Fibroblast of peridontal ligament (primary cell): ENCODE measurements around the gene PIP5KL1.

Source experiments
- DNase-seq: peaks from one replicate; pipeline ENCODE4 v3.0.0-alpha.2; 2010; ENCODE audit errors: extremely low read depth

The PIP5KL1 gene

DNA sequence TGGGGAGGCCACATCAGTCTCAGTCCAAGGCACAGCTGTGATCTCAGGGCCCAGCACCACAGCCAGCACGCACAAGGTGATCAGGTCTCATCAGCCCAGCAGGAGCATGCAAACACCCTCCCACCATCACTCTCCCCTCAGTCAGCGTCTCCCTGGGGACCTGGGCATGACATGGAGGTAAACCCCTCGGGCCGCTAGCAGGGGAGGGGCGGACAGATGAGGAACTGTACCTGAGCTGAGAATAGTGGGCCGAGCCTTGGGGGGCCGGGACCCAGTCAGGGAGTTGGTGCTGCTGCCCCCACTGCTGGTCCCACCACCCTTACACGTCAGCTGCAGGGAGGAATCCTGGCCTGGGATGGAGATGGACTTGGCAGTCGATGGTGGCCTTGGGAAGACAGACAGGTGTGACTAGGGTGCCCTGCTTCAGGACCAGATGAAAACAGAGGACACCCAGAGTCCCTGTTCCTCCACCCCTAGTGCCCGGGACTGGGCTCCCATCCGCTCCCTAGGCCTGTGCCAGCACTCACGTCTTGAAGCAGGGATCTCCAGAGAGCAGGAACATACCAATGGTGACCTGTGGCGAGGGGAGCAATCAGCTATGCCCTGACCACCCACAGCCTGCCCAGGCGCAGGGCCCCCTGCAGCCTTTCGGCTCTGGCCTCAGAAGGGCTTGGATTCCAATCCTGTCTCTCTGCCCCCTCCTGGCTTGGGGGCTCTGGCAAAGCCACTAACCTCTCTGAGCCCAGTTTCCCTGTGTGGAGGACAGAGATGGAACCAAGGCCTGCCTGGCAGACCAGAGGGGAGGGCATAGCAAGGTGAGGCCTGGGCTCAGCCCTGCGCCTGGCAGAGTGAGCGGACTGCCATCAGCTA lies 17.5 kb upstream of the PIP5KL1 start:
- no peak for DNase-seq

DNA sequence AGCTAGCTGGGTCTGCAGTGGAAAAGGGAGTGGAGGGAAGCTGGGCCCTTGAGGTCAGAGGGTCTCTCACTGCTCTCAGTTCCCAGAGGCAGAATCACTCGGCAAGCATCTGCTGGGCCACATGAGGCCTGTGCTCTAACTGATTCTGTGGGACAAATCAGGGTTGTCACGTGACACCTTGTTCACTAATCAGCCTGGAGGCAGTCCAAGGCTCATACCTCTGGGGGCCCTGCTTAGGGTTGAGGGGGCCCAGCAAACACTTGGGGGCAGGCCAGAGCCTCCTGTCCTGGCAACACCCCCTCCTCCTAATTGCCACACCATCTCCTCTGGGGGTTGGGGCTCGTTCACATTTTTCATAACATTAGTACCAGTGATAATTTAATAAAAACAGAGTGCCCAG lies 16.2 kb upstream of the PIP5KL1 start:
- DNase-seq: no peak

DNA sequence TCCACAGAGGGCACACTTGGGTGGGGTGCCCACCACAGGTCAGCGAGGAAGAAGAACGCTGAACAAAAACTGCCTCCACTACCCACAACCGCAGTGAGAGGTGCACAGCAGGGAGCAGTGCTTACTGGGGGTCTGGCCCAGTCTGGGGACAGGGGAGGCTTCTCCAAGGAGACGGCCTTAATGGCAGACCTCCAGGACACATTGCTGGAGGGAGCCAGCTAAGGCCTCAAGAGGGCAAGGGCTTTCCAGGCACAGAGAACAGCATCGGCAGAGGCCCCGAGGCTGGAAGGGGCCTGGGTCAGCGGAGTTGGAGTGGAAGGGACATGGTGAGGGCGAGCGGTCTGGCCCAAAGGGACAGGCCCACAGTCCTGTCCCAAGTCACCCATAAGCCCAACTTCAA lies 15.4 kb upstream of the PIP5KL1 start:
- DNase-seq: no peak

DNA sequence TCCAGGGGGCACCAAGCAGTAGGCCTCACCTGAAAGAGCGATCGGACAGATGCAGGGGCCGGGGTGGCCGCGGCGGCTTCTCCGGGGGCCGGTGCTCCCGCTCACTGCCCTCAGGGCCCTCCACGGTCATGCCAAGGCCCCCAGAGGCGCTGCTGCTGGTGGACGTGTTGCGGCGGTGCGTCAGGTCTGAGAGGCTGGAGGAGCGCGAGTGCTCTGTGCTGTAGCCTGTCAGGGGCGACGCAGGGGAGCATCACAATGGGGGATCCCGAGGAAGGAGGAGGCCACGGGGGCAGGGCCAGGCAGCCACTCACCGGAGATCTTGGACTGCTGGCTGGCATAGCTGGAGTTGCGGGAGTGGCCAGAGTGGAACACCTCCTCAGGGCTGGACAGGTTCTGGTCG lies 14.8 kb upstream of the PIP5KL1 start:
- DNase-seq: no peak

DNA sequence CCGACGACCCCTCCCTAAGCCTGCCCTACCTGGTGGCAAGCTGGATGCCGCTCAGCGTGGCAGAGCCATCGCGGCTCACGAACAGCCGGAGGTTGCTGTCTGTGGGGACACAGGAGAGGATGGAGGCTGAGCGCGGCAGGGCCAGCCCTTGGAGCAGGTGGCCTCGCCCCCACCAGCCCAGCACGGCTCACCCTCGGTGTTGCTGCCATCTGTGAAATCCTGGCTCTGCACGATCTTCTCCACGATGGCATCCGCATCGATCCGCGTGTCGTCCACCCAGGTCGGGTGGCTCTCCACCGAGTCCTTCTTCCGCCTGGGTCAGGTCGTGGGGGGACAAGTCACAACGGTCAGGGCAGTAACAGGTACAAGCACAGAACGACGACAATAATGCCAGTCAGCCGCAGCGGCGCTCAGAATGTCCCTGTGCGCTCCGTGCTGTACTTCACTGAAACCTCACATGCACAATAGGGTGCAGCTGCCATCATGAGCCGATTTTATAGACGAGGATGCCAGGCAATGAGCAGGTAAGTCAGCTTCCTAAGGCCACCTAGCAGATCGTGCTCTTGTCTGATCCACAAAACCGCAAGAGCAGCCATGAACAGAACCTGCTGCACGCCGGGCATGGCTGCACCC lies 14.1 kb upstream of the PIP5KL1 start:
- no peak for DNase-seq

DNA sequence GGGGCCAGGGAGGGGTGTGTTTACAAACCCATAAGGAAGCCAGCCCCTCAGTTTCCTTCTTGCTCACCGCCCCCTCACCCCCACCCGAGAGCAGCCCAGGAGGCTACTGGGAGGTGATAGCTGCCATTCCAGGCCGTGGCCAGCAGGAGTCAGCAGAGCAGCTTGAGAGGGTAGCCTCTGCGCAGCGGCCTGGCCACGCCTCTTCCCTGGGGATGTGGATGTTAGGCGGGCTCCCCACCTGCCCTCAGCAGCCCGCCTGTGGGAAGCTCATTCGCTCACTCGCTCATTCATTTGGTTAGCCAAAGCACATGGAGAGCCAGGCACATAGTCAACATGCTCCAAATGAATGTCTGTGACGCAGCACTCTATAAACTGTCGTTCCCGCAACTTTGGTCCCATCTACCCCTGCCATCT lies 13.2 kb upstream of the PIP5KL1 start:
- DNase-seq: peak; percentile 67

DNA sequence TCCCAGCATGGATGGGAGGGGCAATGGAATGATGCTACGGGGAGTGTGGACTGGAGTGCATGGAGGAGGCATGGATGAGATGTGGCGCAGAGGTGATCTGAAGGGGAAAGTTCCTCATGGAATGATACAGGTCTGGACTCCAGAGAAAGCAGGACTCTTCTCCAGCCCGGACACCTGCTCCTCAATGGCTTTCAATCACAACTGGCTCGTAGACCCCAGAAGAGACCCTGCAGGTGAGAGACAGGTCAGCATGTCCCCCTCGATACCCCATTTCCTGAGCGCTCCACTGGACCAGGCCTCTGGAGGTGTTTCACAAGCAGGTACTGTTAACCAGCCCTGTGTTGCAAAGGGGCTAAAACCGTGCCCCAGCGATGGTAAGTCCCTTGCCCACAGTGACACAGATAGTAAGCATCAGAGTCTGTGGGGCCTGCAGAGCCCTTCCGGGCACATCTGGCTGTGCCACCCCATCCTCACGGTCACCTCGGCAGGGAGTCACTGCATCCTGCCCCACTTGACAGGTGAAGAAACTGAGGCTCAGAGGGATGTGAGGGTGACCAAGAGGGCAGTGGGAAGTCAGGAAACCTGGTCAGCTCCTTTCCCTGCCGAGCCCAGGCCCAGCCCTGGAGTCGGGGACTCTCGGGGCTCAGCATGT lies 12.6 kb upstream of the PIP5KL1 start:
- DNase-seq: no peak

DNA sequence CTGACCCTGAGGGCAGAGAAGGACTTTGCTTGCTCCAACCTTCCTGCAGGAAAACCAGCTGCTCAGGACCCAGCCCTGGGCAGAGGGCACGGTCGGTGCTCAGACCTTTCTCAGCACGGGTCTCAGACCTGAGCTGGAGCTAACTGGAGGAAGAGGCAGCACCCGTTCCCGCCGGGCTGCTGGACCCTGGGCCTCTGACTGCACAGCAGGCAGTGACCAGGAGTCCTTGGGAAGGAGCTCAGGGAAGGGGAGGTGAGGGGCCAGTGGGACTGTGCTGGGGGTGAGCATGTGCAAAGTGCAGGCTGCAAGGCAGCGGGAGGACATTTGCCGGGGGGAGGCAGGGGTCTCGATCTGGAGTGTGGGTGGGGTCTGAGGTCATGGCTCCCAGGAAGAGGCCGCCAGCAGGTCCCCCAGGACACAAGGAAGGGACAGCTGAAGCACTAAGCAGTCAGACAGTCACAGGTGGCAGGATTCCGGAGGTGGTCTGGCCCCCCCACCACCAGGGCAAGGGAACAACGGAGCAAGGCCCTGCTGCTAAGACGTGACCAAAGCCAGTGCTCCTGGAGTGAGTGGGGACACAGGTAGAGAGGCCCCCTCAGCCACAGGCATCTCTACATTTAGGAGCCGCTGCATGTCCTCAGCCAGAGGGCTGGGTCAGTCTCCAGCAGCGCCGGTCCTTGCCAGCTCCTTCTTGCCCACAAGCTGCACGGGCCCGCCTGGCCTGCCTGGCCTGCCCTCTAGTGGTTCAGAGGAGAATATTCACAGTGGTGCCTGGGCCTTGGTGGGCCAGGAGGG lies 11.8 kb upstream of the PIP5KL1 start:
- peak; percentile 67 for DNase-seq

DNA sequence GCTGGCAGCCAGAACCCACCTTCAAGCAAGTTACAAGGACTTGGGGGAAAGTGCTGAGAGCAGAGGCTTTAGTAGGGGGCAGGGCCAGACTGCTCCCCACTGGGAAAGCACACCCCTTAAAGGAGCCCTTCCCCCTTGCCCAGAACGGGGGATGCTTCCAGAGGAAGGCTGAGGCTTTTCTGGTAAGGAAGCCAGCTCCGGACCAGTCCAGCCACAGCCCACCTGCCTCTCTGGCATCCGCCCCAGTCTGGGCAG lies 11.3 kb upstream of the PIP5KL1 start:
- no peak for DNase-seq

DNA sequence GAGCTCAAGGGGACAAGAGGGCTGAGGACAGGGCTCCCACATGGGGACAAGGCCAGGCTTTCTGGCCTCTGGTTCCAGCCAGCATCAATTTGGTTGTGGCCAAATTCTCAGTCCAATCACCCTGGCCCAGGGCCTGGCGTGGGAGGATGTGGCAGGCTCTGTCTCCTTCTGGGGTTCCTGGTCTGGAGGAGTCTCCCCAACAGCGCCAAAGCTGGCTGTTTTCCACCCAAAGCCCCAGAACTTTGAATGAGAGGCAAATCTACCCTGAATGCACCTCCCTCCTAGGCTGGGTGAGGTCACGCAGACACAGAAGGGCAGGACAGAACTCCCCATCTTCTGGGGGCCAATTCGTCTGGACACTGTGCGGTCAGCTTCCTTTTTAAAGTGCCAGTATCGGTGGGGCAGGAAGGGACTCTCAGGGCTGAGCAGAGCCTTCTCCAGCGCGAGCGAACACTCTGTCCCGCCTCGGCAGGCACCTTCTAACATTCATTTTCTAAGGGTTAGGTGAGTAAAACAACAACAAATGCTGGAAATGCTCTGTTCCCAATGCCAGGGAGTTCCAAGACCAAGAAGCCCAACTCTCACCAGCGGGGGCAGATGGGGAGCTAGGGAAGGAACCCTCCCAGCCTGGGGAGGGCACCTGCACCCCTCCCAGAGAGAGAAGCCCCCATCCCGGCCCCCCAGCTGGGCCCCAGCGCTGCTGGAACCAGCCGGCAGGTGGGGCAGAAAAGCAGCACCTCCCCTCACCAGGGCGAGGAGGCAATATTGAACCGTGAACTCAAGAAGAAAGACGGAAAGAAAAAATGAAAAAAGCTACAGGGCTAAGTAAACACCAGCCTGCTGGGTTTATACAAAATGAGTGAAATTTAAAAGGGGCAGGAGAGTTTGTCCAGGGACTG lies 10.7 kb upstream of the PIP5KL1 start:
- DNase-seq: no peak

DNA sequence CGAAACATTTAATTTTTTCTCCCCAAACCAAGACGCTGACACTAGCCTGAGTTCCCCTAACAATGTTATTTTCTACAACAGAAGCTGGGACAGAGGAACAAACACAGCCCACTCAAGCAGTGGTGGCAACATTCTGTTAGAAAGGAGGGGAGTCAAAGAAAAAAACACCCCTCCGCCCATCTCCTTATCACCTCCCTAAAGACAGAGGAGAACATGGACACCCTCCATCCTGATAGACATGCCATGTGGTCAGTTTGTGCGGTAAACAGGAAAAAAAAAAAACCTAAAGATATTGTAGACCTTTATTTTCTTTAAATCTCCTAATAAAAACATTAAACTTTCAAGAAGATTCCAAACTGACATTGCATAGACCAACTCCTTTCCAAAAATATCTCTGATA lies 10.0 kb upstream of the PIP5KL1 start:
- no peak for DNase-seq

DNA sequence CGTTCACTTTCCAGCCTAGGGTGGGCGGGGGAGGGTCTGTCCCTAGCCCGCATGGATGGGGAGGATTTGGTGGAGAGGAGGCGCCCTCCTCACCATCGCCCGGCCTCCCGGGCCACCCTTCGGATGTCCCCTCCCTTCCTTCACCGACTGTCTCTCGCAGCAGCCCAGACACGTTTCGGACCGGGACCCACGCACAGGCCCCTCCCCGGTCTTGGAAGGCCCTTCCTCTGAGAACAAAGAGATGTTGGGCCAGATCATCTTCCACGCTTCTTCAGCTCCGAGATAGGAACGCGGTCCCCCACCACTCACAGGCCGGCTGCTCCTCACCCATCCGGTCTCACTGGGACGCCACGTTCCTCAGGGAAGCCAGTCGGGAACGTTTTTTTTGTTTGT lies 7.7 kb upstream of the PIP5KL1 start:
- DNase-seq: no peak

DNA sequence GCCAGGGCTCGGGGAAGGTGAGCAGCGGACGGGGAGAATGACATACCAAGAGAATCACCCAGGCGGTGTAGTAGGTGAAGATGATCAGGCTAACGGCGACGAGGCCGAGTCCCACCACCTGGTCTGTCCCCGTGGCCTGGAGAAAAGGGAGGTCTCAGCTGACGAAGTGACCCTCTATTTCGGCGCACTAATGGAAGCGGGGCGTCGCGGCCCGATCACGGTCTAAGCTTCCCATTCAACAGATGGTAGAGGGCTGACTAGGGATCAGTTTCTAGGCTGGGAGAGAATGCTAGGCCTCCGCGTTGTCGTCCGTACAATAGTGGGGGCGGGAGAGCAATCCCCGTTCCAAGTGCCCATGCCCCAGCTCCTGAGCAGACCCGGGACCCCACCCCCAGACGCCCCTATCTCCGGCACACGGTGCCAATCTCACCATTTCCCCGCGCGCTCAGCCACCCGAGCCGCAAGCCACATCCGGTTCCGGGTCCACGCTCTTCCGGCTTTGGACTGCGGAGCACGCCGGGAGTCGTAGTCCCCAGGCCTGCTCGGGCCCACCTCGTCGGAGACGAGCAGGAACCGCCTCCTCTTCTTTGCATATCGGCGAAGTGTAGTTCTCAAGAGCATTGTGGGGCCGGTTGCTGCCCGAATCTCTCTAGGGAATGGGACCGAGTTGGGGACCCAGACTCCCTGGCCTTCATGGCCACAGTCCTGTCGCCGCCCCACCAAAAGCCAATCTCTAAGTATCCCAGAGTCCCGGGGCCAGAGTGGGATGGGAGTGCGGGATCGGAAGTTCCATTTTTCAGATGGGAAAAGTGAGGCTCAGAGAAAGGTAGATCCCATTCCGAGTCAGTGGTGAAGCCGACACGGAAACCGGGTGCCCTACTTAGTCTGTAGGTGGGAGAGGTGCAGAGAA lies 7.1 kb upstream of the PIP5KL1 start, which contains the start of gene DPM2:
Gene DPM2 (minus strand): TSS at position 467 of the 910 bp plus-strand sequence. CDS start 34 bp downstream, at position 433.
- peak; percentile 71 for DNase-seq

DNA sequence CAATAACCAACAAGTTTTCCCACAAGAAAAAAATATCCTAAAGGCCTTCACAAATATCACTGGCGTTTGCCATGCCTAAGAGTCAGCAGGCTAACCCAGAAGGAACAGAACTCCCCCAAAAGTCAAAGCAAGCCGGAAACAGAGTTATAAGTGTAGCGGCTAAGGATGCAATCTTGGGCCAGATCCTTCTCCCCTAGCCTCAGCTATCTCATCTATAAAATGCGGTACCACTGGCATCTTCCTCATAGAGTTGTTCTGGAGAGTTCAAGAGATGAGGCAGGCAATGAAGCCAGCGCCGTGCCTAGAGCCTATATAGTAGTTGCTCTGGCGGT lies 6.4 kb upstream of the PIP5KL1 start:
- no peak for DNase-seq

DNA sequence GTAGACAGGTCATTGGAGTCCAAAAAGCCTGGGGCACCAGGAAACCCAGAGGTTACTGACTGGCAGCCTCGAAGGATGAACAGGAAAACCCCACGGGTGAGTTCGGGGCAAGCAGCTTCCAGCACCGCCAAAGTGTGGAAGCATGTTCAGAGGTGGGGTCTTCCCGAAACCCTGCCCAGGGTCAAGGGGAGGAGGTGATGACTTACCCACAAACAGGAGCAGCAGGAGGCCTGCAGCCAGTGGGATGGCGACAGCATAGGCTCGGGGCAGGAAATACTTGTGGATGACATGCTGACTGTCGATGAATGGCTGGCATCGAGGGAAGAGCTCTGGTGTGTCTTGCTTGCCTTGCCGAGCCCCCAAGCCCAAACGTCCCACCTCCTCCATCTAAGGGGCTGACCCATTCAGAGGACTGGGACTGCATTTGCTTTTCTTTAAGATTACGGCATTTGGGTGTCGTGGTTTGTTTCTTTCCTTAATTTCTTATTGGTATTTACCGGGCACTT lies 5.8 kb upstream of the PIP5KL1 start:
- DNase-seq: no peak

DNA sequence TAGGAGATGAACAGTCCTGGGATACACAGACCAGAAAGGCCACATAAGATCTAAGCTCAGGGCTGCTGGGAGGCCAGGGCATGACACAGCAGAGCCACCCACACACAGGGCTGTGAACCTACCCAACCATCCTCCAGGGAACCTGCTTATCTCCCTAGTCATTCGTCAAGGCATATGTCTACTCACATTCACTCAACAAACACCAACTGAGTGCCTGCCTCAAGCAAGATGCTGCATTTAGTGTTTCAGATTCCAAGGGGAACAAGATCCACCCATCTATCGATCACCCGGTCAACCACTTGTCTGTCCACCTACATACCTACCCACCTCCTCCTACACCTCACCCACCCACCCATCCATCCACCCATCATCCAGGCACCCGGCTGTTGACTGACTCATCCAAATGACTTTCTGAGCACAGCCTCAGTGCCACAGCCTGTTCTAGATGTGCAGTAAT lies 5.2 kb upstream of the PIP5KL1 start:
- DNase-seq: no peak

DNA sequence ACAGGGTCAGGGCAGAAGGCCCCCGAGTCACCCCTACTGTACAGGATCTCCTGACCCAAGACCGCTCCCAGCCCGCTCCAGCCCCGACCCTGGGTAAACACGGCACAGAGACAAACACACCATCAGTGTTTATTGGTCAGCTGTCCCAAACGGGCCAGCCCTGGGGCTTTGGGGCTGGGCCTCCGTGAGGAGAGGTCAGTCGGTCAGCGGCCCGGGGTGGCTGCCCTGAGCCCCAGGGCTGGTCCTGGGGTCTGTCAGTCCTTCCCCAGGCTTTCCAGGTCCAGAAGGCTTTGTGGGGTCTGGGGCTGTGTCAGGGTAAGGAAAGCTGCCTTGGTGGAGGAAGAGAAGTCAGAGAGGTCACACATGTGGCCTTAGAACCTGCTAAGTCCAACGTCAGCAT lies 4.4 kb upstream of the PIP5KL1 start:
- DNase-seq: no peak

DNA sequence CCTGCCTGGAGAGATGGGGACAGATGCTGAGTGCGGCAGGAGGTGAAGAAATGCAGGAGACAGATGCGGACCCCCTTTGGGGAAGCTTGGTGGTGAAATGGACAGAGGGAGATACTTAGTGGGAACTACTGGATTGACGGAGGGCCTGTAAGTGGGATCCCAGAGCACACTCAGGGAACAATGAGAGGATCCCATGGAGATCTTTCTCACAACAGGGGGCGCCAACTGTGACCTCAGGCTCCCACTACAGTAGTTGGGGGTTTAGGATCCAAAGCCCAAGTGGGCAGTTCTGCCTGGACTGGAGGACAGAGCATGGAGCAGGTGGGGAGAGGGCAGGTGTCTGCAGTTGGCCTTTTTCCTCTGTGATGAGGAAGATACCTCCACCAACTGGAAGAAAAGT lies 3.7 kb upstream of the PIP5KL1 start:
- no peak for DNase-seq

DNA sequence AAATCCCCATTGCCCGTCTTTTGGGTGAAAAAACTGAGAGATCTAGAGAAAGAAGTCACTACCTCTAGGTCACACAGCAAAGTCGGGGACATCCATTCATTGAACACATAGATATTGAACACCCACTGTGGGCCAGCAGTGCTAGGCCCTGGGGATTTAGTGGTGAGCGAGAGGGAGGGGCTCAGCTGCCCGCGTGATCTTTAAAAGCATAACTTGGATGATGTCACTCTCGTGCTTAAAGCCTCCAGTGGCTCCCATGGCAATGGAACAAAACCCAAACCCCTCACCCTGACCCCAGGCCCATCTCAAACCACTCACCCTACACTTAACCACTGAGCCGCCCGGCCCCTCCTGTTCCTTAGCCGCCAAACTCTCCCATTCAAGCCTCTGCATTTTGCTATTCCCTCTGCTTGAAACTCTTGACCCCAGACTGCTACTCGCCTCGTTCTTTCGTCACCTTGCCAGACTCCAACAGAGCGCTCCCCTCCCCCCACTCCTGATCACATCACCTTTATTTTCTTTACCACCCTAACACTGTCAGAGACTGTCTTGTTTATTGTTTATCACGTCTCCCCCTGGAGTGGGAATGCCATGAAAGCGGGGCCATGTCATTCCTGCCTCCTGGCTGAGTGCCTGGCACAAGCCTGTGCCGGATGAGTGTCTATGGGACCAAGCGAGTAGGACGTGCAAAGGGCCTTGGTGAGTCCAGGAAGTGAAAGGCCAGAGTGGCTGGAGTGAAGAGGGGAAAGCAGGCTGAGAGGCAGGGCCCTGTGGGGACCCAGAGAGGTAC lies 710 bp upstream of the PIP5KL1 start:
- DNase-seq: peak; percentile 84
